Fibroblast of the aortic adventitia (primary cell): ENCODE results near the gene GIN1. TPM values are rescaled to one million over a fixed set of nuclear protein-coding genes. Genes with fewer than 3 reads are reported as not detected.
A peak's percentile ranks its signal among the peaks of the same experiment; 100 is the strongest.
"Not testable (repeated sequence)": the region's sequence is repeated elsewhere in the genome, so short reads cannot be mapped to it uniquely, and the experiment has no call there.

ENCODE experiments used
- DNase-seq: peaks from one replicate; pipeline ENCODE4 v3.0.0-alpha.2; 2010; ENCODE audit warnings: low read depth
- H3K4me3 ChIP-seq: 2 replicates; pipeline ENCODE4 v1.5.1; 2011; ENCODE audit warnings: low read depth, mild to moderate bottlenecking, control low read depth, low read length, moderate library complexity
- total RNA-seq: library from RNA; depleted of rRNA; stranded (reverse); fragments of >200 nt; gene quantifications from 2 replicates; pipeline ENCODE4 v1.2.3, GENCODE V29; 2012; ENCODE audit warnings: low replicate concordance
- TF ChIP-seq, protein P1 (sequence below): IDR thresholded peaks from 2 replicates; pipeline ENCODE4 v1.5.1; 2011; ENCODE audit warnings: mild to moderate bottlenecking, low read length, control low read depth, inconsistent platforms; ENCODE audit not compliant: insufficient read depth

Gene GIN1, protein sequence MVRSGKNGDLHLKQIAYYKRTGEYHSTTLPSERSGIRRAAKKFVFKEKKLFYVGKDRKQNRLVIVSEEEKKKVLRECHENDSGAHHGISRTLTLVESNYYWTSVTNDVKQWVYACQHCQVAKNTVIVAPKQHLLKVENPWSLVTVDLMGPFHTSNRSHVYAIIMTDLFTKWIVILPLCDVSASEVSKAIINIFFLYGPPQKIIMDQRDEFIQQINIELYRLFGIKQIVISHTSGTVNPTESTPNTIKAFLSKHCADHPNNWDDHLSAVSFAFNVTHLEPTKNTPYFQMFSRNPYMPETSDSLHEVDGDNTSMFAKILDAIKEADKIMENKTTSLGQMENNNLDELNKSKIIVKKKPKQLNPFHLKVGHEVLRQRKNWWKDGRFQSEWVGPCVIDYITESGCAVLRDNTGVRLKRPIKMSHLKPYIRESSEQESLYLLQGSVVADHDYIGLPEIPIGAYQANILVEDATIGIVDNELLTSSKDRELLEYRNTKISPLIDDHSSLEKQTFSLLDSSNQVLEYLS
- total RNA-seq = 11.0 and 14.4 TPM in 2 replicates

DNA sequence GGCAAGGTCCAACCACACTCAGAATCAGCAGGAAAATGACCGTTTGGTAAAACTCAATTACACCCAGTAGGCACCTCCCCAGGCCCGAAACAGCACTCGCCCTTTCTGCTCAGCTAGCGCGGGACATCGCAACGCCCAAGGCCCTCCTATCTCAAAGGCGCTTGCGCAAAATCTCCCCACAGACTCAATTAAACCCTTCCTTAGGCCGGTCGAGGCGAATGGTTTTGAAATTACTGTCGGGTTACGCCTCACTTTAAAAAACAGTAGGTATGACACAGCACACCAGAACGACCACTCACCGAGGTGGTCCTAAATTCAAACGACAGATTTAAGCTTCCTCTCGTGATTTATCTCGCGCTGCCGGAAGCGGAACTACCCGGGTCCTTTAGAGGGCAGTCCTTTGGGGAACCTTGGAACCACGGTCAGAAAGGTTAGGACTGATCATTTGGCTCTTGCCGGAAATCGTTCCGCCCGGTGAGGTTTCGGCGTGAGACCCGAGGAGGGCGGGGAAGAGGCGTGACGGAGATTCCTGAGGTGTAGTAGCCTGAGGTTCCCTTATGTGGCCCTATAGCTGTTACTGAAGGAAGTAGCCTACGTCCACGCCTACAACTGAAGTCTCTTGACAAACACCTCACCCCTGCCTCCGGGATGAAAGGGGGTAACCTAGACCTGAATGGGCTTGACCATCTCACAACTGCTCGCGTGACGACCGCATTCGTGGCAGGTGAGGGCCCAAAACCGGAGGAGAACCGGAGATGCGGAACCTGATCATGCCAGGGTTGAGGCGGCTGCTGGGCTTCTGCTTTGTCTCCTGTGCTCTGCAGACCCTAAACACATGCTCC lies at the start of gene GIN1, which contains the start of gene PPIP5K2:
Gene GIN1, minus strand, starts transcription at position 374 of the 842 bp plus-strand sequence. CDS start 11,431 bp downstream, outside the sequence.
Gene PPIP5K2, plus strand, starts transcription at position 537 of the 842 bp plus-strand sequence. CDS start 9,289 bp downstream, outside the sequence.
- peak within 1 kb of the TSS; percentile 98 for H3K4me3 ChIP-seq
- TF ChIP-seq, protein P1, sequence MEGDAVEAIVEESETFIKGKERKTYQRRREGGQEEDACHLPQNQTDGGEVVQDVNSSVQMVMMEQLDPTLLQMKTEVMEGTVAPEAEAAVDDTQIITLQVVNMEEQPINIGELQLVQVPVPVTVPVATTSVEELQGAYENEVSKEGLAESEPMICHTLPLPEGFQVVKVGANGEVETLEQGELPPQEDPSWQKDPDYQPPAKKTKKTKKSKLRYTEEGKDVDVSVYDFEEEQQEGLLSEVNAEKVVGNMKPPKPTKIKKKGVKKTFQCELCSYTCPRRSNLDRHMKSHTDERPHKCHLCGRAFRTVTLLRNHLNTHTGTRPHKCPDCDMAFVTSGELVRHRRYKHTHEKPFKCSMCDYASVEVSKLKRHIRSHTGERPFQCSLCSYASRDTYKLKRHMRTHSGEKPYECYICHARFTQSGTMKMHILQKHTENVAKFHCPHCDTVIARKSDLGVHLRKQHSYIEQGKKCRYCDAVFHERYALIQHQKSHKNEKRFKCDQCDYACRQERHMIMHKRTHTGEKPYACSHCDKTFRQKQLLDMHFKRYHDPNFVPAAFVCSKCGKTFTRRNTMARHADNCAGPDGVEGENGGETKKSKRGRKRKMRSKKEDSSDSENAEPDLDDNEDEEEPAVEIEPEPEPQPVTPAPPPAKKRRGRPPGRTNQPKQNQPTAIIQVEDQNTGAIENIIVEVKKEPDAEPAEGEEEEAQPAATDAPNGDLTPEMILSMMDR = no peak
- peak; percentile 99 for DNase-seq

DNA sequence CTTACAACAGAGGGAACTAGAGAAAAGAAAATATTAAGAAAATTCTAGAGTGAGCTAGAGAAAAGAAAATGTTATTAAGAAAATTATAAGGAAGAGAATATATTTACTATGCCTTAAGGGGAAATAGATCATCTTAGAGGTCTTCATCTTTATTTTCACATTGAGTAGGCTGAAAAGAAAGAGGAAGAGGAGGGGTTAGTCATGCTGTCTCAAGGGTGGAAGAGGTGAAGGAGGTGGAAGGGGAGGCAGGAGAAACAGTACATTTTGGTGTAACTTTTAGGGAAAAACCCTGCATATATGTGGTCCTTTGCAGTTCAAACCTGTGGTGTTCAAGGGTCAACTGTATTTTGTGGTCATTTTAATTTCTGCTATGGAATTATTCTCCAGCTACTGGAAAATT lies 46.8 kb upstream of the GIN1 start:
- DNase-seq = no peak
- TF ChIP-seq, protein P1 = no peak
- H3K4me3 ChIP-seq = no peak overlapping the region

DNA sequence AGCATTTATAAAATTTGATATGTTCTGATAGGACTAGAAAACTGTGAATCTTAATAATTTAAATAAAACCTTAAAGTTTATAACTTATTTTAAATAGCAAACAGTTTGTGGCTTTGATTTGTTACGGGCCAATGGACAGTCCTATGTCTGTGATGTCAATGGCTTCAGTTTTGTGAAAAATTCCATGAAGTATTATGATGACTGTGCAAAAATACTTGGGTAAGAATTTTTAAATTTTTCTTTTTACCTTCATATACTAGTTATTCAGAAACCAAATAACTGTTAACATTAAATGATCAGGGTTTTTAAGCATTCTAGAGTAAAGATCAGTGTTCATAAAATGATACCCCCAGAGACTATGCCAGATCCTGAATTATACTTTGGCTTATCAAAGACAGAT lies 31.2 kb upstream of the GIN1 start:
- no peak for DNase-seq
- TF ChIP-seq, protein P1 = no peak

DNA sequence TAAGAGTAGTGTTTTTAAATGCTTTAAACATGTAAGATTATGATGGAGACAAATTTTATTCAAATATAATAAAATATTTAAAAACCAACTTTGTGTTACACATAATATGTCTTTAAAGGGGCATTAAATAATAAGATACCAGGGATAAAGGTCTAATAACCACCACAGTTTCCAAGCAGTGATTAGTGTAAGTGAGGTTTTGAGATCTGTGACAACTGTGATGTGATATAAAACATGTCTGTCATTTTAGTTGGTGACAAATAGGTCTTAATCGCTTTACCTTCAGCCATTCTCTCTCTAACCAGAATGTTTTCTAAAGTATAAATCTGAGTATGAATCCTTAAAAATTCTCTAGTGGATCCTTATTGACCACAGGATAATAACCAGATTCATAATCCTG lies 28.3 kb upstream of the GIN1 start:
- no peak for DNase-seq
- H3K4me3 ChIP-seq = no peak overlapping the region
- TF ChIP-seq, protein P1 = no peak

More for the DNA sequence above, 31.2 kb upstream of the GIN1 start:
- no peak overlapping the region for H3K4me3 ChIP-seq

DNA sequence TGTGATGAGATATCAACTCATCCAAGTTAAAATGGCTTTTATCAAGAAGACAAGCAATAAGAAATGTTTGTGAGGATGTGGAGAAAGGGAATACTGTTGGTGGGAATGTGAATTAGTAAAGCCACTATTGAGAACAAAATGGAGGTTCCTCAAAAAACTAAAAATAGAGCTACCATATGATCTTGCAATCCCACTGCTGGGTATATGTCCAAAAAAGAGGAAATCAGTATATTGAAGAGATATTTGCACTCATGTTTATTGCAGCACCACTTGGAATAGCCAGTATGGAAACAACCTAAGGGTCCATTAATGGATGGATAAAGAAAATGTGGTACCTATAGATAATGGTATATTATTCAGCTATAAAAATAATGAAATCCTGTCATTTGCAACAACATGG lies 25.3 kb upstream of the GIN1 start:
- H3K4me3 ChIP-seq = no peak overlapping the region
- TF ChIP-seq, protein P1 = no peak
- DNase-seq = no peak

DNA sequence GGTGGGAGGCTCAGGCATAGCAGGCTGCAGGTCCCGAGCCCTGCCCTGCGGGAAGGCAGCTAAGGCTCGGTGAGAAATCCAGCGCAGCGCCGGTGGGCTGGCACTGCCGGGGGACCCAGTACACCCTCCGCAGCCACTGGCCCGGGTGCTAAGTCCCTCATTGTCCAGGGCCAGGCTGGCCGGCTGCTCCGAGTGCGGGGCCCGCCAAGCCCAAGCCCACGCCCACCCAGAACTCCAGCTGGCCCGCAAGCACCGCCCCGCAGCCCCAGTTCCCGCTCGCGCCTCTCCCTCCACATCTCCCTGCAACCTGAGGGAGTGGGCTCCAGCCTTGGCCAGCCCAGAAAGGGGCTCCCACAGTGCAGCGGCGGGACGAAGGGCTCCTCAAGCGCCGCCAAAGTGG lies 22.2 kb upstream of the GIN1 start:
- DNase-seq = not testable (repeated sequence)

More for the DNA sequence above, 22.2 kb upstream of the GIN1 start:
- H3K4me3 ChIP-seq = not testable (repeated sequence)
